IPS DF 19.7 (cell line): ENCODE results near the gene PHLDB1.
"Not testable (repeated sequence)": the region's sequence is repeated elsewhere in the genome, so short reads cannot be mapped to it uniquely, and the experiment has no call there.

Source experiments
- DNase-seq: peaks from one replicate; pipeline ENCODE4 v3.0.0-alpha.2; 2013; ENCODE audit warnings: low read depth, low spot score

The PHLDB1 gene

DNA sequence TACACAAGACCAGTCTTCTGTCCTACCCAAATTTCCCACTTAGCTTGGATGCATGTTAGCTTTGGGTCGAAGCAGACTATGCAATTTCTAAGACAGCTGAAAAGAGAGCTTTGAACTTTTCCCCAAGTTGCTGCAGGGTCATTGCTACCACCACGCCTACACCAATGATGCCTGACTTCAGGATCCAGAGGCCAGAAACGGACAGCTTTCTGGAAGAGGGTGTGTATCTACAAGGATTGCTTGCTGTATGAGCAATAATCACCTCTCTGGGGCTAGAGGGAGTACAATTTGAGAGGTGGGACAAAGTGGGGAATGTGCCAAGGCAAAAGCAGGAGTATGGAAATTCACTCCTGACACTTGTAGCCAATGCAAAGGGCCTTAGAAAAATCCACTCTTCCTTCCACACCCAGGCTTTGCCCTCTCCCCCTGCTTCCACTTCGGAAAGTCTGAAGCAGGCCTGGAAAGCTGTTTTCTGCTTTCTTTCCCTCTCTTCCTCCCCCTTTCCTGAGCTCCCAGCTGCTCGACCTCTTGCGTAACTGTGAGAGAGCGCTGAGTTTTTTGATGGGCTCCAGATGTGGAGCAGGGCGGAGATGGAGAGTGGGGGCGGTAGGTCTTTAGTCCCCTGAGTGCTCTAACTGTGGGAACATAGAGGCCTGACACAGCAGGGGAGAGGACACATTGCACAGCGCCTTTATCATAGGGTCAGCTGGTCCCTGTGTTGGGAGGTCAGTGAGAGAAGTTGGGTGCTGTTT is 2.1 kb upstream of the PHLDB1 start:
- DNase-seq: no peak

DNA sequence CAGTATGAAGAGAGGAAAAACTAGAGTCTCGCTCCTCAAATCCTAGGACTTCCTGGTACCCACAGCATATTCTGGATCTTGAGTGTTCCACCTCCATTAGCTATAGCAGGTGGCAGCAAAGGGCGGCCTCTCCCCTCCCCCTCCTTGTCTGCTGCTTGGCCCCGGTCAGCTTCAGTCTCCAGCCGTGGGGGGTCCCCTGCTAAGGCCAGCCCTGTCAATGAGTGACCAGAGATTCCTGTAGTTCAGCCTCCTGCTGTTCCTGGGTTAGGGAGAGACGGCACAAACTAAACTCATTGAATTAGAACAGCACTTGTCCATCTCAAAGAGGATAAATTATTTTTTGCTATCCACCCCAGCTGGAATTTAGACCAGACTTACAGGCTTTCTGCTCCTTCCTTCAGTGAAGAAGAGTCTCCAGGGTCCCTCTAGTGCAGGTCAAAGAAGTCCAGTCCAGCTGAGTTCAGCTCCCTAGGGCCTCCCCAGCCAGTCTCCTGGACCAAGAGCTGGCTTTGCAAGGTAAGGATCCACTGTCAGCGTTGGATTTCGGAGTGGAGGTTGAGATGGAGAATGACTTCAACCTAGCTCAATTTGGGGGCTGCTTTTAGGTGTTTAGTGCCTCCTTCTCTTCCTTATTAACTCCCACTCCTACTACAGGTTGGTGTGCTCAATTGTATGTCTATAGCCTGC is 1.1 kb upstream of the PHLDB1 start:
- no peak for DNase-seq

DNA sequence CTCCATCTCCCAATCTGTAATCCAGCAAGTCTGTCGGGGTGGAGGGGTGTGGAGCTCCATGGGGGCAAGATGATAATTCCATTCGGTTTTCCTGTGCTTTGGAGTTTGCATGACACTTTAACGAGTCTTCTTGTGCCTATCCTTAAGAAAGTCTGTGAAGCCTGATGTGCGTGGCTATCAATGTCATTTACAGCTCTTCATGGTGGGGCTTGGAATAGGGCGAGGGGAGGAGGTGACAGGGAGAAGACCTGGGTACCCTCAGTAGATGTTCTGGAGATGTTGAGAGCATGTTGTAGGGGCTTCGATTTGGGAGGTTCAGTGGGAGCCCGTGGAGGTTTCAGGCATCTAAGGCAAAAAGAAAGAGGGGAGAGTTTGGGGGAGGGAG is 579 bp upstream of the PHLDB1 start:
- no peak for DNase-seq

DNA sequence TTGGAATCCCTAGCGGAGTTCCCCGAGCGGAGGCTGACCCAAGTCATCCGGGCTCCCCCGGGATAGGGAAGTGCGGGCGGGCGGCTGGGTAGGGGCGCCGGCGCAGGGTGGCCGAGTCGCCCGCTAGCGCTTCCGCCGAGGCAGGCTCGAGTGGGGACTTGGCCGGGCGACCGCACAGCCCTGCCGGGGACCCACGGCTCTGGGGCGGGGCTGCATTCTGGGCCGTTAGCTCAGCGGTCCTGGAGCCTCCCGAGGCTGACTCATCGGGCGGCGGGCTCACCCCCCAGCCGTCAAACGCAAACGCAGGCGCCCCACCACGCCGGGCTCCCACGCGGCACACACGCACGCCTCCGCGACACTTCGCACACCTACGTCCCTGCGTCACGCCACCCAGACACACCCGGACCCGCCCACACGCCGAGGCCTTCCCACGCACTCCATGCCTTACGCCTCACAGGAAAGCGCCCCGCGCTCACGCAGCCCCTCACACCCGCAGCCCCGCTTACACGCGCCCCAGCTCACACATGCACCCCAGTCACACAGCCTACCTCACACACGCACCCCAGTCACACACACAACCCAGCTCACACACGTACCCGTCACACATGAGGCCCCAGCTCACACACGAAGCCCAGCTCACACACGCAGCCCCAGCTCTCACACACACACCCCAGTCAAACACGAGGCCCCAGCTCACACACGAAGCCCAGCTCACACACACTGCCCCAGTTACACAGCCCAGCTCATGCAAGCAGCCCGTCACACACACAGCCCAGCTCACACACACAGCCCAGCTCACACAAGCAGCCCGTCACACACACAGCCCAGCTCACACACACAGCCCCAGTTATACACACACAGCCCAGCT is 1.2 kb downstream of the PHLDB1 start:
- DNase-seq: no peak

DNA sequence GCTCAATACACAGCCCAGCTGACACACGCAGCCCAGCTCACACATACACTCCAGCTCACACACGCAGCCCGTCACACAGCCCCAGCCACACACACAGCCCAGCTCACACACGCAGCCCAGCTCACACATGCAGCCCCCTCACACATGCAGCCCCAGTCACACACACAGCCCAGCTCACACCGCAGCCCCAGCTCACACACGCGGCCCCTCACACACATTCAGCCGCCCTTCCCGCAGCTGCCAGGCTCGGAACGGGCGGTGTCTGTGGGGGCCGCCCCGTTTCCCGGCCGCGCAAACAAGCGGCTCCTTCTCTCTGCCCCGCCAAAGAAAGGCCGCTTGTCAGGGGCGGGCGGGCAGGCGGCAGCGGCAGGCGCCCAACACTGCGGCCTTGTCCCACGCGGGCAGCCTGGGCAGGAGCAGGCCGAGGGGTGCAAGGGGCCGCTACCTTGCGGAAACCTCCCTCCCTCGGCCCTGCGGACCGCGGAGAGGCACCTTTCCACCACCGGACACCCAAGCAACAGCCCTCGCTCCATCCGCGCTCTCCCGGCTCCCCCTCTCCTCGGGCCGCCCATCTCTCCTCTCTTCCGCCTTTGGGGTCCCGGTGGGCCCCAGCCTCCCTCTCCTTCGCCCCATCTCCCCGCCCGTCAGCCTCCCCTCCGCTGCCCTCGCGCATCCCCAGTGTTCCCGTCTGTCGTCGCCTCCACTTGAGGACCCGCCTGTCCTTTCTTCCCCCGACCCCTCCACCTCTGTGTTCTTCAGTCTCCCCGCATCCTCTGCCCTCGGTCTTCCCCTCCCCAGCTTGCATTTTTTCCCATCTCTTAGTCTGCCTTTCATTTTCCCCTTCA is 2.2 kb downstream of the PHLDB1 start:
- DNase-seq: no peak

DNA sequence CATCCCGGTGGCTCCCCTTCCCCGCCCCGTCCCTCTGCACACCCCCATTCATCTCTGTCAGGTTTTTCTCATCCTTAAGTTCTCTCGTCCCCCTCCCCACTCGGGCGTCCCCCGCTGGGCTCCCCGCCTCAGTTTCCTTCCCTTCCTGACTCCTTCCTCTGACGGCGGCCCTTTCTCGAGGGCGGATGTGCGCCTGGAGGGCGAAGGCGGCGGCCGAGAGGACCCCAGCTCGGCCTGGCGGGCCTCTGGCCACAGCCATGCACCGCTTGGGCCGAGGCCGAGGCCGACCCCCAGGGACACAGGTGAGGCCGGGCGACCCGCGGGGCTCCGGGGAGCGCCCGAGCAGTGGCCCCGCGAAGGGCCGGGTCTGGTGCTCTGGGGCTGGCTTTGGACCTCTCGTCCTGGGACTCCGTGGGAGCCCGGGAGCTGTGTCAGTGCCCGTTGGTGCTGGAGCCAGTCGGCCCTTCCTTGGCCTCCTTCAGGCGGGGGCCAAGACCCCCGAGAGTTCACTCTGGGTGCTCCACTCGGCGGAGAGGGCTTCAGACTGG is 2.9 kb downstream of the PHLDB1 start:
- no peak for DNase-seq

DNA sequence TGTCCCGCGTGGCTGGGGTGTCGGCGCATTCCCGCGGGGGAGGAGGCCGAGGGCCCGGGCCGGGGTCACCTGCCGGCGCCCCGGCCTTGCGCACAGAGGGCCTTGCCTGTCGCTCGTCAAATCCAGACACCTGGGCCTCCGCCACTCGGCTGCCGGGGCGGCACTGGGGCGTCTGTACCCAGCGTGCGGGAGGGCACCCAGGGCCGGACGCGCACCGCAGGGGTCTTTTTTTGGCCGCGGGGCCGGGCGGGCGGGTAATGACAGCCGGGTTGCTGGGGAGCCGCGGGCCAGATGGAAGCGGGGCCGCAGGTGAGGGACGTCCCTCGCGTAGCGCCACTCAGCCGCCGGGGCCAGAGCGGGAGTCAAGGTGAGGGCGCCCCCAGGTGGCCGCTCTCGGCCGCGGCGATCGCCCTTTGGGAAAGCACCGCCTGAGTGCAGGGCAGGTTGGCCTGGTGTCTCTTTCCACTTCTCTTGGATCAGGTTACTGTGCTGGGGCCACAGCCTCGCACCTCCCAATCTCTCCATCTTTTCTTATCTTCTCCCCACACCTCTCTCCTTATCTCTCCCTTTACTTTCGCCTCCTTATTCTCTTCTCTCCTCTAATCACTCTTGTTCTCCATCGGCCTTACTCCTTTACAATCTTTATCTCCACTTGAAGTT is 3.5 kb downstream of the PHLDB1 start:
- DNase-seq: no peak

DNA sequence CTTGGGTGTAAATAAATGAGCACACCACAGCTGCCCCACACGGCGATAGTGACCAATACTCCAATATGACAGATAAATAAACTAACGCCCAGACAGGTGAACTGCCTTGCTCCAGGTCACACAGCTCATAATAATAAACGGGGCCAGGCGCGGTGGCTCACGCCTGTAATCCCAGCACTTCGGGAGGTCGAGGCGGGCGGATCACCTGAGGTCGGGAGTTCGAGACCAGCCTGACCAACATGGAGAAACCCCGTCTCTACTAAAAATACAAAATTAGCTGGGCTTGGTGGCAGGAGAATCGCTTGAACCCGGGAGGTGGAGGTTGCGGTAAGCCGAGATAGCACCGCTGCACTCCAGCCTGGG is 4.0 kb downstream of the PHLDB1 start:
- not testable (repeated sequence) for DNase-seq

DNA sequence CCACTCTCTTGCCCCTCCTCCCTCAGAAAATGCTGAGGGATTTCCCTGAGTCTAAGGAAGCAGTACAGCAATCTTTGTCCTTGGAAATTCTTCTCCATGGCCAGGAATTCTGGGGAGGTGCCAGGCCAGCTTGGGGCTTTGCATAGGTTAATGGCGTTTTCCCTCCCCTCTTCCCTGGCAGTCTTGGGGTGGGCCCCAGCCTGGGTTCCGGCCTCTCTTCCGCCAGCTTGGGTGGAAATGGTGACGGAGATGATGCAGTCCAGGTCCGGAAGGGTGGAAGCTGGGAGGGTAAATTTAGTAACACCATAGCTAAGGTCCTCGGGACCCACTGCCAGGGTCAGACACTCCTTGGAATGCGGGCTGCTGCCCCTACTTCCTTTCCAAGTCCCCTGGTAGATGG is 5.0 kb downstream of the PHLDB1 start:
- no peak for DNase-seq

DNA sequence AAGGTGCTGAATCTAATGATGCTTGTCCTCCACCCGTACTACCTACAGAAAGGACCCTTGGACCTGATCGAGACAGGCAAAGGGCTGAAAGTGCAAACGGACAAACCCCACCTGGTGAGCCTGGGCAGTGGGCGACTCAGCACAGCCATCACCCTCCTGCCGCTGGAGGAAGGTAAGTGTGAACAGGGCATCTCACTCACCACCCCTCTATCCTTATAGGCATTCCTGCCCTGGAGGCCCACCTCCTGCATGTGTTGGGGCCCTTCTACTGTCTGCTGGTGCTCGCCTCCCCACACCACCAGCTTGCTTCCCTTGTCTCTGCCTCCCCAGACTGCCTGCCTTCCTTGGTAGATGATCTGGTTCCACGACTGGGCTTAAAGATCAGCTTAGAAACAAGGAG is 7.1 kb downstream of the PHLDB1 start:
- DNase-seq: no peak

DNA sequence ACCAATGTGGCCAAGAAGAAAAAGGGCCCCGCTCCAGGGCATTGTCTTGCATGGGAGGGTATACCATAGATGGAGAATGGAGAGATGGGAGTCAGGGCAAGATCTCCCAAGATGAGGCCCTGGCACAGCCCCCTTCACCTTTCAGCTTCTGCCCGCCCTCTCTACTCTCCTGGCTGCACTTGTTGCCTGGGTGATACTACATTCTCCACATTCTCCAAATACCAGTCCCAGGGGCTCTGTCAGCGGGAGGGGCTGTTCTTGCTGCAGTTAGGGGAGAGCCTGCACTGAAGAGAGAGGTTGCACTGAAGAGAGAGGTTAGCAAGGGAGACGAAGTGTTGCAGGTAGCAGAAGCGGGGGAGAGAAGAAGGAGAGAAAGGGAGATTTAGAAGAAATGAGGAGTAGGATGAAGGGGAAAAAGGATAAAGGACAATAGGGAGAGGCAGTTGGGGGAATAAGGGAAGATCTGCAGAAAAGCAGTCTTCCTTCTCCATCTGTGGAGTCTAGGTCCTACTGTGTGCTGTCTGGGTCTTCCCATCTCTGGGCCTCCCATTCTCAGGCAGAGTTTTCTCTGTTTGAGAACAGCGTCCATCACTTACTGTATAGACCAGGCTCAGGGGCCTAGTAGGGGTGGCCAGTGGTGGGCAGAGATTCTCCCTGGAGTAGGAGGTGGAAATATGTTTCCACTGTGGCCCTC is 8.0 kb downstream of the PHLDB1 start:
- DNase-seq: peak; percentile 94

DNA sequence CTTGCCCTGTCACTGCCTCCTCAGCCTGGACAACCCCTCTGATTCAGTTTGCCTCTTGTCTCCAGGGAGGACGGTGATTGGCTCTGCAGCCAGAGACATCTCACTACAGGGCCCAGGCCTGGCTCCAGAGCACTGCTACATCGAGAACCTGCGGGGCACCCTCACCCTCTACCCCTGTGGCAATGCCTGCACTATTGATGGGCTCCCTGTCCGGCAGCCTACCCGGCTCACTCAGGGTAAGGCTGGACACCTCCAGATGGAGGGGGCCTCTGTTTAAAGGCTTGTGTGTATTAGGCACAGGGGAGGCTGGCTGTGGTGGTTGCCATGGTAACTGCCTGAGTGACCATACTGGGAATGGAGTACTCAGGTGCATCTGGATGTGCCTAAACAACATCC is 8.6 kb downstream of the PHLDB1 start:
- DNase-seq: no peak

DNA sequence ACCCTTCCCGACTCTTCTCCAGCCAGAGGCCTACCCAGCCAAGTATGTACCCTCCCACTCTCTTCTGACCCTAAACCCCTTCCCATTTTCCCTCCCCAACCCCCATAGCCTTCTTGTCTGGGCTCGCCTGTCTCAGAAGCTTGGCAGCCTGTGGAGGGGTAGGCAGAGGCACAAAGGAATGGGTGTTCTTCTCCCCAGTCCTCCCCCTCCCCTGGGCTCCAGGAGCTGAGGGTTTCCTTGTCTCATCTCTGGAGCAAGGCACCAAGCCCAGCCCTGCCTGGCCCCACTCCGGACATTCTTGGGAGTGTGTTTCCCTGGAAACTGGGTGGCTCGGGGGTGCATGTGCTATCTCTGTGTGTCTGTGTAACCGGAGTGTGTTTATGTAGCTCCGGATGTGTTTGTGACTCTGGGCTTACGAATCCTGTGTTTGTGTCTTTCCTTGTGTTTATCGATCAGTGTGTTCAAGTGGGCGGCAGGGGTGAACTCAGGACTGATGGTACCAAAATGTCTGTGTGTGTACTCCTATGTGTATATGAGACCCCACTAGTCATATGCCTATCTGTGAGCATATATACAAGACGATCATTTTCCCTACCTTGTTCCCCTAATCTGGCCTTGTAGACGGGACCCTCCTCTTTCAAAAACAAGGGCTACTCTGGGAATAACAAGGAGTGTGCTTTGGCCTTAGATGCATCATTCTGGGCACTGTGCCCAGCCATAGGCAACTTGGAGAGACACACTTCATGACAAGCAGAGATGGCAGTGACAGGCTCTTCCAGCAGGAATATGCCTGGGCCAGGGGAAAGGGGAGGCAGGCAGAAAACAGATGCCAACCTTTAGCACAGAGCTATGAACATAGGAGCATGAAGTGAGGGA is 10.9 kb downstream of the PHLDB1 start:
- DNase-seq: no peak

DNA sequence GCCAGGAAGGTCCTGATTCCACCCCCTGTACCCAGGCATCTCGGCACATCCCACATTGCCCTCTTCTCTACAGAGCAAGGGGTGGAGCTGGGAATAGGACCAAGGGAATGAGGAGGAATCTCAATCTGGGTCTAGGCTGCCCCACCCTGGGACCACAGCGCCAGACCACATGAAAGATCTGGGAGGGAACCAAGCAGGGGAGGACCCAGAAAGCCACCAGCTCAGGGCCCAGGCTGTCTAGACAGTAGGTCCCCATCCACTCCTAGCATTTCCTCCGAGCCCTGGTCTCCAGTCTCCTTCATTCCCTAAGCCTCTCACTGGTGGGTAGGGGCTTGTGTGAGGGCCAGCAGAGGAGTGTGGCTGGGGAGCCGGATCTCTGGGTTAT is 11.6 kb downstream of the PHLDB1 start:
- DNase-seq: no peak

DNA sequence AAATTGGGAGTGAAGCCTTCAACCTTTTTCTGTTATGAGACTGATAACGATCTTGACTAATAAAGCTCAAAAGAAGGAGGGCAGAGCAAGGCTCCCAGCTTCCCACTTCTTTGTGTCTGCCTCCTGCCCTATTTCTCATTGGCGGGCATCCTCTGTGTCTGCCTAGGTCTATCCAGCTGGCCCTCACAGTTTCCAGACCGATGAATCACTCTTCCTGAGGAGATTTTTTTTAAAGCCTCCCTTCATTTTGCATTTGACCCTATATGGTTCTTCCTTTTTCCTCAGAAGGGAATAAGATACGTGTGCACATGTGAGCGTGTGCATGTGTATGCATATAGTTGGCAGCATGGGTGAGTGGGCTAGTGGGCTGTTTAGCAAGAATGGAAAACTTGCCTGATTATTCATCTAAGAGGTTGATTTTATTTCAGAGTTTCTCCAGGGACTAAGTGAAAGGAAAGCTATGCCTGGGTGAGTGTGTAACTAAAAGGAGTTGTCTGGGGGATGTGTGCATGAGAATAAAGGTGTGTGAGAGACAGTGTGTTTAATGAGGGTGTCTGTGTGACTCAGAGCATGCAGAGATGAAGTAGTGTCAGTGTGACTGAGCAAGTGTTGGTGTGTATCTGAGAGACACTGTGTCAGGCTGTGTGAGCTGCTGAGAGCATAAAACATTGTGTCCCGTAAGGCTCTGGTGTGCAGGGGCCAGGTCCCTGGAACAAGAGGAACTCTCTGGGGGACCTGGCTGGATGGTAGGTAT is 12.2 kb downstream of the PHLDB1 start:
- no peak for DNase-seq

DNA sequence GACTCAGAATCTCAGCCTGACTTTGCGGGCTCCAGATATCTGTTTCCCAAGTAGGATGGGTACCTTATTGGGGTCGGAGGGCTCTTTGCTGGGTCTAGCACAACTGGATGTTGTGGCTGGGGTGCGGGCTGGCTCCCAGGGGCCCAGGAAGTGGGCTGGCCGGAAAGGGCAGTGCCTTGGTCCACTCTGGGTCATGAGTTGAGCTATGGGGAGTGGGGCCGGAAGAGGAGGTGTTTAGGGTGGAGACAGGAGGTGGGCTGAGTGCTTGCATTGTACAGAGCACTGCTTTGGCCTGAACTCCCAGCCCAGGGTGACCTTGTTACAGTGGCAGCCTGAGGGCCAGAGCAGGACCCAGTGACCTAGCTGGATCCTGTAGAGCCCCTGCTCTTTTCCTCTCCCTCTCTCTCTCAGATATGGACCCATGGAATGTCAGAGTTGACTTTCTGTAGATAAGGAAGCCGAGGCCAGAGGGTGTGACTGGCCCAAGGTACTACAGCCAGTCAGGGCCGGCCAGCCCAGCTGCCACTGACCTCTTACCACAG is 13.2 kb downstream of the PHLDB1 start:
- no peak for DNase-seq

DNA sequence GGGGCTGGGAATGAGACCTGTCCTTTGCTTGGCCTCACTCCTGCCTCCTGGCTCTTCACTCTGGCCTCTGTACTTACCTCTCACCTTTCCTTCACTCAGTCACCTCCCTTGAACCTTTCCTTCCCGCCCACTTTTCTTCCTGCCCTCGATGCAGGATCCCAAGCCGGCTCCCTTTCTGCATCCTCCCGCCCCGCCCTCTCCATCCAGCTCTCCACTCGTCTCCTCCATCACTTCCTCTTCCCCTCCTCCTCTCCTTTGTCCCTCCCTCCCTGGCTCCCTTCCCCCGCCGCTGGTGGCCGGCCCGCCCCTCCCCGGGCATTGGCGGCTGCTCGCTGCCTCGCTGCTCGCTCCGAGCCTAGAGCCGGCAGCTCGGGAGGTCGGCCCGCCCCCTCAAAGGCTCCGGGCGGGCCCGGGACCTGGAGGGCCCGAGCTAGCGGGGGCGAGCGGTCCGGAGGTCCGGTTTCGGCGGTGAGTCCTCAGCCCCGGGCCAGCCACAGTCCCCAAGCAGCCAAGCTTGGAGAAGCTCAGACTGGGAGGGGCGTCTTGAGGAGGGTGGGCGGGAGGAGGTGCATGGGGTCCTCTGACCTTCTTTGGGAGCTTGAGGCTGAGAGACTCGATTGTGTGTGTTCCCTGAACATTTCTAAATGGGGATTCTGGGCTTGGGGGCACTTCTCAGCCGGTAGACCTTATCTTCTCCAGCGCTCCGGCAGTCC is 13.8 kb downstream of the PHLDB1 start:
- peak; percentile 71 for DNase-seq
